Naive thymus-derived CD4-positive, alpha-beta T cell (primary cell): ENCODE results near the gene HDLBP. TPM values are rescaled to one million over a fixed set of nuclear protein-coding genes. Genes with fewer than 3 reads are reported as not detected.
A peak's percentile ranks its signal among the peaks of the same experiment; 100 is the strongest.

Source experiments
- ATAC-seq: fragments of 150-1000 bp; cut with Tn5 transposase; 2 replicates; pipeline ENCODE4 v1.10.0; 2021; ENCODE audit warnings: mild to moderate bottlenecking, moderate library complexity
- CTCF ChIA-PET: fragments of 350-600 bp; sonication (Branson Sonifier 250); formaldehyde crosslinking; loops from one replicate; lab custom pipeline; 2021; ENCODE audit warnings: antibody characterized with exemption; lab: Charles Lee
- POLR2A ChIA-PET: fragments of 350-600 bp; sonication (Branson Sonifier 250); formaldehyde crosslinking; loops from one replicate; lab custom pipeline; 2021; ENCODE audit warnings: antibody characterized with exemption, inconsistent platforms; lab: Charles Lee
- DNase-seq, 9 donors: peaks; one replicate each; pipeline versions ENCODE4 v3.0.0 to v3.0.0-alpha.2; 2020 to 2022; ENCODE audit warnings: mixed read lengths in 1 of 9
- H3K27ac ChIP-seq: one replicate; pipeline ENCODE4 v1.7.0; 2013; ENCODE audit warnings: mild to moderate bottlenecking, low read depth, low read length, moderate library complexity
- H3K27me3 ChIP-seq, 2 donors: one replicate each; pipeline ENCODE4 v1.7.0; 2013; ENCODE audit warnings: low read length in 2 of 2, mild to moderate bottlenecking in 2 of 2, moderate library complexity in 2 of 2; ENCODE audit not compliant: control insufficient read depth in 2 of 2, insufficient read depth in 2 of 2
- H3K36me3 ChIP-seq, 3 experiments: 1 replicate in 2 of 3; 2 replicates in 1 of 3; pipeline ENCODE4 v1.7.0; 2013; ENCODE audit warnings: low read length in 3 of 3, mild to moderate bottlenecking in 3 of 3, moderate library complexity in 1 of 3; ENCODE audit not compliant: insufficient read depth in 3 of 3, control insufficient read depth in 2 of 3
- H3K4me1 ChIP-seq, 2 donors: one replicate each; pipeline ENCODE4 v1.7.0; 2013; ENCODE audit warnings: low read length in 2 of 2, mild to moderate bottlenecking in 2 of 2, moderate library complexity in 1 of 2; ENCODE audit not compliant: control insufficient read depth in 2 of 2, insufficient read depth in 2 of 2
- H3K4me3 ChIP-seq: 2 replicates; pipeline ENCODE4 v1.7.0; 2013; ENCODE audit warnings: mild to moderate bottlenecking, low read length
- H3K9me3 ChIP-seq, 3 experiments: 1 replicate in 2 of 3; 2 replicates in 1 of 3; pipeline ENCODE4 v1.7.0; 2013; ENCODE audit warnings: low read length in 3 of 3; ENCODE audit not compliant: control insufficient read depth in 2 of 3
- H3K27ac Mint-ChIP-seq, 9 donors: one replicate each; pipeline ENCODE4 v1.8.0; 2020 to 2022; ENCODE audit warnings: mixed read lengths in 9 of 9, mild to moderate bottlenecking in 8 of 9, moderate library complexity in 5 of 9, inconsistent platforms in 2 of 9
- H3K27me3 Mint-ChIP-seq, 5 donors: one replicate each; pipeline ENCODE4 v1.8.0; 2021 to 2022; ENCODE audit warnings: mixed read lengths in 5 of 5, mild to moderate bottlenecking in 1 of 5
- H3K36me3 Mint-ChIP-seq, 5 donors: one replicate each; pipeline ENCODE4 v1.8.0; 2020 to 2022; ENCODE audit warnings: mixed read lengths in 5 of 5, mild to moderate bottlenecking in 3 of 5, inconsistent platforms in 1 of 5
- H3K4me1 Mint-ChIP-seq, 7 donors: one replicate each; pipeline ENCODE4 v1.8.0; 2020 to 2022; ENCODE audit warnings: mixed read lengths in 7 of 7, mild to moderate bottlenecking in 3 of 7, inconsistent platforms in 1 of 7
- H3K4me3 Mint-ChIP-seq, 10 donors: one replicate each; pipeline ENCODE4 v1.8.0; 2020 to 2022; ENCODE audit warnings: mild to moderate bottlenecking in 10 of 10, mixed read lengths in 10 of 10, moderate library complexity in 6 of 10, inconsistent platforms in 2 of 10
- H3K9me3 Mint-ChIP-seq, 11 donors: one replicate each; pipeline ENCODE4 v1.8.0; 2020 to 2022; ENCODE audit warnings: mixed read lengths in 11 of 11, mild to moderate bottlenecking in 4 of 11, inconsistent platforms in 1 of 11, moderate library complexity in 1 of 11
- intact Hi-C, 2 donors: fragments of 100-400 bp; cut with micrococcal nuclease; formaldehyde crosslinking; loops; one replicate each; pipeline ENCODE4 v1.15.1; 2023
- polyA plus RNA-seq, 2 donors: library from polyadenylated mRNA; unstranded; fragments of 300-500 nt; fragmentation: Illumina TruSeq; gene quantifications; one replicate each; pipeline ENCODE4 v1.2.3, GENCODE V29; 2021
- total RNA-seq, 6 experiments: library from RNA in 5 of 6; stranded (reverse) in 5 of 6; gene quantifications; 1 replicate in 5 of 6; 2 replicates in 1 of 6; pipeline ENCODE4 v1.2.3 and lab custom pipeline; 2021 to 2026

The HDLBP gene
- total and polyA plus RNA-seq, 7 experiments from 2014 or later = 42.8 to 231 (median 153) TPM

- ATAC-seq (no peak), DNase-seq (no peak)
- Histone ChIP-seq H3K4me3 (no peak overlapping the region), H3K27me3 (no peaks in the 10 kb centered on the region), H3K27ac (no peak overlapping the region), H3K36me3 (no peaks in the 10 kb centered on the region), H3K9me3 (no peaks in the 10 kb centered on the region), H3K4me1 (no peaks in the 10 kb centered on the region)
- Mint-ChIP-seq H3K36me3 (no peaks in the 10 kb centered on the region), H3K4me3 (no peak overlapping the region), H3K27me3 (no peaks in the 10 kb centered on the region), H3K27ac (no peak overlapping the region), H3K9me3 (no peaks in the 10 kb centered on the region), H3K4me1 (no peaks in the 10 kb centered on the region)
- CTCF ChIA-PET = no interaction called here
- intact Hi-C loops = no loop called here
- POLR2A ChIA-PET = no interaction called here
These were observed 119.9 kb downstream of the HDLBP start for GRCh38 chr2:241195506-241196130.

- H3K36me3 Mint-ChIP-seq = no peaks in the 10 kb centered on the region
- H3K4me1 Mint-ChIP-seq = no peaks in the 10 kb centered on the region
- ChIA-PET POLR2A (no interaction called here), CTCF (interaction anchor here (0.6 kb wide), 1 partner anchor 85 kb away, joined by 3 read pairs; no protein-coding TSS in a partner anchor)
- no peaks in the 10 kb centered on the region for H3K27me3 ChIP-seq
- H3K9me3 Mint-ChIP-seq = no peaks in the 10 kb centered on the region
- H3K4me1 ChIP-seq = no peaks in the 10 kb centered on the region
- ATAC-seq (no peak), DNase-seq (no peak)
- H3K9me3 ChIP-seq = no peaks in the 10 kb centered on the region
- no peaks in the 10 kb centered on the region for H3K36me3 ChIP-seq
- no peak overlapping the region for H3K4me3 ChIP-seq
- H3K27me3 Mint-ChIP-seq = no peaks in the 10 kb centered on the region
- no peak overlapping the region for H3K27ac ChIP-seq
- H3K27ac Mint-ChIP-seq = no peak overlapping the region
- intact Hi-C loops = no loop called here
- no peak overlapping the region for H3K4me3 Mint-ChIP-seq
These were observed 120.7 kb downstream of the HDLBP start for GRCh38 chr2:241194811-241195210.

GRCh38 chr2:241193271-241193670 is 122.2 kb downstream of the HDLBP start:
- Histone ChIP-seq H3K27ac (no peak overlapping the region), H3K36me3 (no peaks in the 10 kb centered on the region), H3K4me3 (no peak overlapping the region), H3K27me3 (no peaks in the 10 kb centered on the region), H3K9me3 (no peaks in the 10 kb centered on the region), H3K4me1 (no peaks in the 10 kb centered on the region)
- no peak overlapping the region for H3K4me3 Mint-ChIP-seq
- H3K4me1 Mint-ChIP-seq = no peaks in the 10 kb centered on the region
- no peak for ATAC-seq
- no peaks in the 10 kb centered on the region for H3K9me3 Mint-ChIP-seq
- CTCF ChIA-PET = no interaction called here
- no peaks in the 10 kb centered on the region for H3K36me3 Mint-ChIP-seq
- H3K27me3 Mint-ChIP-seq = no peaks in the 10 kb centered on the region
- no peak overlapping the region for H3K27ac Mint-ChIP-seq
- DNase-seq = no peak
- intact Hi-C loops = no loop called here
- POLR2A ChIA-PET = no interaction called here

GRCh38 chr2:241191081-241191480 is 124.4 kb downstream of the HDLBP start:
- Histone ChIP-seq H3K4me1 (no peaks in the 10 kb centered on the region), H3K27ac (no peak overlapping the region), H3K27me3 (no peaks in the 10 kb centered on the region), H3K9me3 (no peaks in the 10 kb centered on the region), H3K4me3 (no peak overlapping the region), H3K36me3 (no peaks in the 10 kb centered on the region)
- DNase-seq = no peak
- POLR2A ChIA-PET = no interaction called here
- no peaks in the 10 kb centered on the region for H3K27me3 Mint-ChIP-seq
- no peak for ATAC-seq
- H3K27ac Mint-ChIP-seq = no peak overlapping the region
- H3K9me3 Mint-ChIP-seq = no peaks in the 10 kb centered on the region
- H3K4me3 Mint-ChIP-seq = no peak overlapping the region
- H3K4me1 Mint-ChIP-seq = no peaks in the 10 kb centered on the region
- no peaks in the 10 kb centered on the region for H3K36me3 Mint-ChIP-seq
- intact Hi-C loops = no loop called here
- CTCF ChIA-PET = no interaction called here

- no peak overlapping the region for H3K4me3 ChIP-seq
- H3K9me3 Mint-ChIP-seq = no peaks in the 10 kb centered on the region
- ChIA-PET CTCF (no interaction called here), POLR2A (no interaction called here)
- H3K4me1 Mint-ChIP-seq = no peaks in the 10 kb centered on the region
- H3K36me3 Mint-ChIP-seq = no peaks in the 10 kb centered on the region
- no peaks in the 10 kb centered on the region for H3K27me3 Mint-ChIP-seq
- no peak overlapping the region for H3K4me3 Mint-ChIP-seq
- no peak overlapping the region for H3K27ac ChIP-seq
- H3K27me3 ChIP-seq = no peaks in the 10 kb centered on the region
- DNase-seq (no peak), ATAC-seq (peak; percentile 17)
- H3K9me3 ChIP-seq = no peaks in the 10 kb centered on the region
- intact Hi-C loops = no loop called here
- no peaks in the 10 kb centered on the region for H3K4me1 ChIP-seq
- H3K27ac Mint-ChIP-seq = no peak overlapping the region
- H3K36me3 ChIP-seq = no peaks in the 10 kb centered on the region
These were observed 125.0 kb downstream of the HDLBP start for GRCh38 chr2:241190291-241190981.

- Histone ChIP-seq H3K4me3 (no peak overlapping the region), H3K36me3 (no peaks in the 10 kb centered on the region), H3K4me1 (no peaks in the 10 kb centered on the region), H3K27ac (no peak overlapping the region), H3K9me3 (no peaks in the 10 kb centered on the region), H3K27me3 (no peaks in the 10 kb centered on the region)
- no peak overlapping the region for H3K4me3 Mint-ChIP-seq
- POLR2A ChIA-PET = no interaction called here
- no peaks in the 10 kb centered on the region for H3K9me3 Mint-ChIP-seq
- H3K4me1 Mint-ChIP-seq = no peaks in the 10 kb centered on the region
- H3K27me3 Mint-ChIP-seq = no peaks in the 10 kb centered on the region
- no peaks in the 10 kb centered on the region for H3K36me3 Mint-ChIP-seq
- DNase-seq (no peak), ATAC-seq (no peak)
- intact Hi-C loops = no loop called here
- no peak overlapping the region for H3K27ac Mint-ChIP-seq
- CTCF ChIA-PET = no interaction called here
These were observed 125.6 kb downstream of the HDLBP start for GRCh38 chr2:241189856-241190201.
